Ishikawa (cell line): ENCODE results near the gene SMO.

ENCODE experiments used
- CEBPB ChIP-seq: IDR thresholded peaks from 2 replicates; pipeline ENCODE4 v1.6.1; 2012
- CREB1 ChIP-seq: IDR thresholded peaks from 2 replicates; pipeline ENCODE4 v1.6.1; 2012; ENCODE audit warnings: low read depth
- EGR1 ChIP-seq: IDR thresholded peaks from 2 replicates; pipeline ENCODE4 v1.6.1; 2012
- EP300 ChIP-seq: IDR thresholded peaks from 2 replicates; pipeline ENCODE4 v1.6.1; 2012; ENCODE audit warnings: borderline replicate concordance
- FOXM1 ChIP-seq: IDR thresholded peaks from 2 replicates; pipeline ENCODE4 v1.6.1; 2012; ENCODE audit warnings: low read depth, borderline replicate concordance
- MAX ChIP-seq: IDR thresholded peaks from 2 replicates; pipeline ENCODE4 v1.6.1; 2012
- NFIC ChIP-seq: IDR thresholded peaks from 2 replicates; pipeline ENCODE4 v1.6.1; 2012
- RAD21 ChIP-seq: IDR thresholded peaks from 2 replicates; pipeline ENCODE4 v1.6.1; 2012; ENCODE audit warnings: low read depth
- TAF1 ChIP-seq: IDR thresholded peaks from 2 replicates; pipeline ENCODE4 v1.6.1; 2012; ENCODE audit warnings: low read depth, mild to moderate bottlenecking
- TCF12 ChIP-seq: IDR thresholded peaks from 2 replicates; pipeline ENCODE4 v1.6.1; 2012; ENCODE audit warnings: low read depth
- TEAD4 ChIP-seq: IDR thresholded peaks from 2 replicates; pipeline ENCODE4 v1.6.1; 2012
- USF1 ChIP-seq: IDR thresholded peaks from 2 replicates; pipeline ENCODE4 v1.6.1; 2012
- YY1 ChIP-seq: IDR thresholded peaks from 2 replicates; pipeline ENCODE4 v1.6.1; 2012; ENCODE audit warnings: low read depth
- ZBTB7A ChIP-seq: IDR thresholded peaks from 2 replicates; pipeline ENCODE4 v1.6.1; 2012; ENCODE audit warnings: low read depth
- TF ChIP-seq, protein P1 (sequence below): IDR thresholded peaks from 2 replicates; pipeline ENCODE4 v1.6.1; 2012; ENCODE audit warnings: low read depth, mild to moderate bottlenecking

Gene SMO

DNA sequence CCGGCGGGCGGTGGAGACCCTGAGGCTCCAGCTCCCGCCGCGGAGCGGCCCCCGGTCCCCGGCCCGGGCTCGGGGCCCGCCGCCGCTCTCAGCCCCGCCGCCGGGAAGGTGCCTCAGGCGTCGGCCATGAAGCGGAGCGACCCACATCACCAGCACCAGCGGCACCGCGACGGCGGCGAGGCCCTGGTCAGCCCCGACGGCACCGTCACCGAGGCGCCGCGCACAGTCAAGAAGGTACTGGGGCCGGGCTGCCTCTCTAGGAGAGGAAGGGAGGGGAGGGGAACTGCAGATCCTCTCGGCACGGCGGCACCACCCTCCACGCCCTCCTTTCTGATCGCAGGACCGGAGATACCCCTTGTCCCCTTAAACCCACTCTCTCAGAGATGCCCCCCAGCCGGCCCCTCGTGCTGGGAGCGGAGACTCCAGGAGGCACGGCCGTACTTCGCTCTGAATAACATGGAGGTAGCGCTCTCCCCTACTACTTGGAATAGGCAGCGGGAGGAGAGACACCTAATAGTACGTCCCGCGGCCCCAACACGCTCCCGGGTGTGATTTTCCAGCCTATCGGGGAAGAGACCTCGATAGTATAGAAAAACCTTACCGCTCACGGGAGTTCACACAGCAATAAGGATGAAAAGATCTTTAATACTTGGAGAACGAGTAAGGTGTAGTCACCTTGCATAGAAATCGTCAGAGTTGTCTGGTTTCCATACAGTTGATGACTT is 36.9 kb downstream of the SMO start:
- TF ChIP-seq FOXM1 (no peak), TCF12 (no peak), ZBTB7A (0 out of 2 replicates have a peak, but pooled peaks have one; percentile 22), NFIC (no peak), MAX (no peak; the same call in 1 of the 2 replicates), RAD21 (no peak), TEAD4 (no peak)

GRCh38 chr7:129225931-129226572 is 37.6 kb downstream of the SMO start:
- TF ChIP-seq RAD21 = no peak
- no peak for TF ChIP-seq TAF1
- TF ChIP-seq YY1 = no peak
- no peak for TF ChIP-seq USF1
- no peak for TF ChIP-seq ZBTB7A
- TF ChIP-seq FOXM1 = no peak
- no peak for TF ChIP-seq MAX
- no peak for TF ChIP-seq CREB1
- TF ChIP-seq CEBPB = no peak
- no peak for TF ChIP-seq EP300
- TF ChIP-seq EGR1 = no peak
- TF ChIP-seq, protein P1, sequence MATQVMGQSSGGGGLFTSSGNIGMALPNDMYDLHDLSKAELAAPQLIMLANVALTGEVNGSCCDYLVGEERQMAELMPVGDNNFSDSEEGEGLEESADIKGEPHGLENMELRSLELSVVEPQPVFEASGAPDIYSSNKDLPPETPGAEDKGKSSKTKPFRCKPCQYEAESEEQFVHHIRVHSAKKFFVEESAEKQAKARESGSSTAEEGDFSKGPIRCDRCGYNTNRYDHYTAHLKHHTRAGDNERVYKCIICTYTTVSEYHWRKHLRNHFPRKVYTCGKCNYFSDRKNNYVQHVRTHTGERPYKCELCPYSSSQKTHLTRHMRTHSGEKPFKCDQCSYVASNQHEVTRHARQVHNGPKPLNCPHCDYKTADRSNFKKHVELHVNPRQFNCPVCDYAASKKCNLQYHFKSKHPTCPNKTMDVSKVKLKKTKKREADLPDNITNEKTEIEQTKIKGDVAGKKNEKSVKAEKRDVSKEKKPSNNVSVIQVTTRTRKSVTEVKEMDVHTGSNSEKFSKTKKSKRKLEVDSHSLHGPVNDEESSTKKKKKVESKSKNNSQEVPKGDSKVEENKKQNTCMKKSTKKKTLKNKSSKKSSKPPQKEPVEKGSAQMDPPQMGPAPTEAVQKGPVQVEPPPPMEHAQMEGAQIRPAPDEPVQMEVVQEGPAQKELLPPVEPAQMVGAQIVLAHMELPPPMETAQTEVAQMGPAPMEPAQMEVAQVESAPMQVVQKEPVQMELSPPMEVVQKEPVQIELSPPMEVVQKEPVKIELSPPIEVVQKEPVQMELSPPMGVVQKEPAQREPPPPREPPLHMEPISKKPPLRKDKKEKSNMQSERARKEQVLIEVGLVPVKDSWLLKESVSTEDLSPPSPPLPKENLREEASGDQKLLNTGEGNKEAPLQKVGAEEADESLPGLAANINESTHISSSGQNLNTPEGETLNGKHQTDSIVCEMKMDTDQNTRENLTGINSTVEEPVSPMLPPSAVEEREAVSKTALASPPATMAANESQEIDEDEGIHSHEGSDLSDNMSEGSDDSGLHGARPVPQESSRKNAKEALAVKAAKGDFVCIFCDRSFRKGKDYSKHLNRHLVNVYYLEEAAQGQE = no peak

DNA sequence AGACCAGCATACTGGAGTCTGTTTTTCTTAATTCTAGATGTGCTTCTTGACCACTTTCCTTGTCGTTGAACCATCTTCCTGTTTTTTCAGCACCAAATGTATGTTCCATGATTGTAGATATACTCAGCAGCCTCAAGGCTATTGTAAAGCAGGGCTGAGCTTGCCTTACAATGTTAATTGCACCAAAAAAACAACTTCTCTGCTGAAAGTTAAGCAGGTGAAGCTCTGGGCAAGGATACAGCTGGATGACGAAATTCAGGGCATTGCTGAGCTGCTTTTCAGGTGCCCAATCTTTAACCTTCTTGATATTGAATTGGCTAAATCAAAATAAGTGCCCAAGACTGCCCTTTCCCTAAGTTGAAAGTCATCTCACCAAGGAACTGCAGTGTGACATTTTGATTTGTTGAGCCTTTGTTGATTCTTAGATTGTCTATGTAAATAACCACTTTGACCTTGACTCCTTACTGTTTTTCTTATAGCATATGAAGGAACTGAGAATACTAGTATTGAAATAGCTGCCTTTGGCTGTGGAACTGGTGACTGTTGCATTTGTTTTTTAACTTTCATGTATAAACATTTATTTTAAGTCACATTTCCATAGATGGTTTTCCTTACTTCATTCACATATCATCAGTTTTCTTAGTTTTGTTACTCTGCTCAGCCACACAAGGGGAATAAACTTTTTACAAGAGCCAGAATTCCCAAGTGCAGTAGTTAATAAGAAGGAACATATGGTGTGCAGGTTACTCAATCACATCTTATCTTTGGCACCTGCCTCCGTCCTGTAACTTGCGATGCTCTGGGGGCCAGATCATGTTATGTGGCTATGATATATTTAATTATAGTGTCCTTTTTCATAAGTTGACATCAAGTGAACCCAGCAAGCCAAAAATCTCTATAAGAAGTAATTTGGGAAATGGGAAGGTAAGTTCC is 39.5 kb downstream of the SMO start:
- TF ChIP-seq TEAD4 = no peak
- TF ChIP-seq TAF1 = no peak
- TF ChIP-seq, protein P1 = no peak
- TF ChIP-seq ZBTB7A = no peak
- TF ChIP-seq CEBPB = no peak
- no peak for TF ChIP-seq EP300
- TF ChIP-seq RAD21 = no peak
- TF ChIP-seq FOXM1 = no peak
- no peak for TF ChIP-seq TCF12
- no peak for TF ChIP-seq EGR1
- TF ChIP-seq NFIC = no peak
- TF ChIP-seq MAX = no peak

GRCh38 chr7:129228633-129229032 is 40.2 kb downstream of the SMO start:
- TF ChIP-seq CREB1 (no peak), RAD21 (no peak)

DNA sequence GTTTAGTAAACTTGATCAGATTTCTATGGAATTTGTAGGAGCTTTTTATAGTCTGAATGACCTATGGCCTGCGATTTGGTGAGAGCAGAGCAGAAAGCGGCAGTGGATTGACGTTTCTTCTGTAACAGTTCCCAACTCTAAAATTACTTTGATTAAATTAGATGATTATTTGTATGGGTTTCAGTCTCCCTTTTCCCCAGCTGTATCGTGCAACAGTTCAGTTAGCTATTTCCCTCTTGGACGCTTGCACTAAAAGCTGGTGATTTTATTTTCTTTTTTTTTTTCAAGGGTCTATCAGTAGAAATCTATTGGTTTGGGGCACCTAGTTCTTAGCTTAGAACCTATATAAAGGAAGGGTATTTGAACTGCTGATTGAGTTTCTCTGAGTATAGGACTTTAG is 43.2 kb downstream of the SMO start:
- TF ChIP-seq TEAD4 = no peak
- no peak for TF ChIP-seq USF1
- TF ChIP-seq NFIC = no peak
- TF ChIP-seq TAF1 = no peak
- no peak for TF ChIP-seq FOXM1
- no peak for TF ChIP-seq MAX
- TF ChIP-seq CREB1 = no peak
- no peak for TF ChIP-seq TCF12
